WTC11 (cell line): ENCODE results near the gene DBX1. TPM values are rescaled to one million over a fixed set of nuclear protein-coding genes. Genes with fewer than 3 reads are reported as not detected.

Experiments used
- ATAC-seq: fragments of 200-7000 bp; cut with Tn5 transposase; 2 replicates; pipeline ENCODE4 v1.10.0; 2021; ENCODE audit warnings: mild to moderate bottlenecking, moderate library complexity
- CTCF ChIA-PET: fragments of 300-600 bp; sonication (Branson Sonifier 250); formaldehyde crosslinking; loops from one replicate; lab custom pipeline; 2021; ENCODE audit warnings: antibody characterized with exemption; lab: Charles Lee
- POLR2A ChIA-PET: fragments of 350-600 bp; sonication (Branson Sonifier 250); formaldehyde crosslinking; loops from one replicate; lab custom pipeline; 2021; ENCODE audit warnings: antibody characterized with exemption; lab: Charles Lee
- DNase-seq: peaks from one replicate; pipeline ENCODE4 v3.0.0; 2021; ENCODE audit warnings: low spot score
- H3K27ac Mint-ChIP-seq: 2 replicates; pipeline ENCODE4 v1.8.0; 2021; ENCODE audit warnings: mixed read lengths
- H3K27me3 Mint-ChIP-seq: 2 replicates; pipeline ENCODE4 v1.8.0; 2021; ENCODE audit warnings: low read depth, mild to moderate bottlenecking, moderate library complexity, mixed read lengths
- H3K36me3 Mint-ChIP-seq: 2 replicates; pipeline ENCODE4 v1.8.0; 2021; ENCODE audit warnings: mixed read lengths
- H3K4me1 Mint-ChIP-seq: 2 replicates; pipeline ENCODE4 v1.8.0; 2022; ENCODE audit warnings: mixed read lengths
- H3K4me3 Mint-ChIP-seq: 2 replicates; pipeline ENCODE4 v1.8.0; 2021; ENCODE audit warnings: mild to moderate bottlenecking, moderate library complexity, mixed read lengths
- H3K9me3 Mint-ChIP-seq: 2 replicates; pipeline ENCODE4 v1.8.0; 2021; ENCODE audit warnings: mixed read lengths
- ATF1 ChIP-seq: sonication (generic); formaldehyde crosslinking; IDR thresholded peaks from 2 replicates; pipeline ENCODE4 v1.8.1; 2023; ENCODE audit warnings: mild to moderate bottlenecking, moderate library complexity, missing genetic modification reagents
- E2F4 ChIP-seq: sonication (generic); formaldehyde crosslinking; IDR thresholded peaks from 2 replicates; pipeline ENCODE4 v1.8.1; 2022; ENCODE audit warnings: low read depth, mild to moderate bottlenecking, moderate library complexity, missing genetic modification reagents, borderline replicate concordance
- EMX1 ChIP-seq: fragments of 250-450 bp; sonication (Bioruptor Pico); IDR thresholded peaks from 2 replicates; pipeline ENCODE4 v1.8.0; 2021; ENCODE audit warnings: mild to moderate bottlenecking
- ESRRA ChIP-seq: sonication (generic); formaldehyde crosslinking; IDR thresholded peaks from 2 replicates; pipeline ENCODE4 v1.8.1; 2022; ENCODE audit warnings: mild to moderate bottlenecking, missing genetic modification reagents, borderline replicate concordance
- FOXK1 ChIP-seq: sonication (generic); formaldehyde crosslinking; IDR thresholded peaks from 2 replicates; pipeline ENCODE4 v1.8.0; 2022; ENCODE audit warnings: mild to moderate bottlenecking, moderate library complexity, missing genetic modification reagents
- FOXP1 ChIP-seq: sonication (generic); formaldehyde crosslinking; IDR thresholded peaks from 2 replicates; pipeline ENCODE4 v1.8.0; 2022; ENCODE audit warnings: missing genetic modification reagents, mild to moderate bottlenecking, moderate library complexity, borderline replicate concordance
- GTF2I ChIP-seq: fragments of 250-450 bp; sonication (Bioruptor Pico); conservative IDR thresholded peaks from 2 replicates; pipeline ENCODE4 v1.4.0; 2021; ENCODE audit warnings: mild to moderate bottlenecking
- MYBL2 ChIP-seq: sonication (generic); formaldehyde crosslinking; IDR thresholded peaks from 2 replicates; pipeline ENCODE4 v1.8.1; 2023; ENCODE audit warnings: mild to moderate bottlenecking, moderate library complexity, missing genetic modification reagents
- NFATC4 ChIP-seq: fragments of 250-450 bp; sonication (Bioruptor Pico); IDR thresholded peaks from 2 replicates; pipeline ENCODE4 v1.9.0; 2021; ENCODE audit warnings: mild to moderate bottlenecking
- NFYB ChIP-seq: sonication (generic); formaldehyde crosslinking; conservative IDR thresholded peaks from 2 replicates; pipeline ENCODE4 v1.8.0; 2022; ENCODE audit warnings: low read depth, missing genetic modification reagents
- OVOL2 ChIP-seq: fragments of 250-450 bp; sonication (Bioruptor Pico); IDR thresholded peaks from 2 replicates; pipeline ENCODE4 v1.9.0; 2021; ENCODE audit warnings: mild to moderate bottlenecking, borderline replicate concordance
- RELA ChIP-seq: sonication (generic); formaldehyde crosslinking; IDR thresholded peaks from 2 replicates; pipeline ENCODE4 v1.8.1; 2022; ENCODE audit warnings: missing genetic modification reagents, mild to moderate bottlenecking, borderline replicate concordance
- SMAD3 ChIP-seq: sonication (generic); formaldehyde crosslinking; IDR thresholded peaks from 2 replicates; pipeline ENCODE4 v1.8.0; 2022; ENCODE audit warnings: missing genetic modification reagents, mild to moderate bottlenecking, borderline replicate concordance
- STAT6 ChIP-seq: sonication (generic); formaldehyde crosslinking; conservative IDR thresholded peaks from 2 replicates; pipeline ENCODE4 v1.8.1; 2023; ENCODE audit warnings: mild to moderate bottlenecking, low read depth, missing genetic modification reagents, moderate library complexity
- ZNF121 ChIP-seq: sonication (generic); formaldehyde crosslinking; IDR thresholded peaks from 2 replicates; pipeline ENCODE4 v1.8.0; 2023; ENCODE audit warnings: missing genetic modification reagents
- ZNF232 ChIP-seq: sonication (generic); formaldehyde crosslinking; IDR thresholded peaks from 2 replicates; pipeline ENCODE4 v1.8.0; 2022; ENCODE audit warnings: mild to moderate bottlenecking, missing genetic modification reagents
- total RNA-seq: library from RNA; stranded (reverse); gene quantifications from 3 replicates; pipeline ENCODE4 v1.2.3, GENCODE V29; 2021
- TF ChIP-seq, protein P1 (sequence below): sonication (generic); formaldehyde crosslinking; IDR thresholded peaks from 2 replicates; pipeline ENCODE4 v1.8.0; 2023; ENCODE audit warnings: mild to moderate bottlenecking, missing genetic modification reagents
- TF ChIP-seq, protein P2 (sequence below): sonication (generic); formaldehyde crosslinking; IDR thresholded peaks from 2 replicates; pipeline ENCODE4 v1.8.1; 2023; ENCODE audit warnings: mild to moderate bottlenecking, moderate library complexity, missing genetic modification reagents
- TF ChIP-seq, protein P3 (sequence below): sonication (generic); formaldehyde crosslinking; IDR thresholded peaks from 2 replicates; pipeline ENCODE4 v1.8.0; 2023; ENCODE audit warnings: missing genetic modification reagents
- TF ChIP-seq, protein P4 (sequence below): sonication (generic); formaldehyde crosslinking; IDR thresholded peaks from 2 replicates; pipeline ENCODE4 v1.8.1; 2023; ENCODE audit warnings: mild to moderate bottlenecking, missing genetic modification reagents

The DBX1 gene
- total RNA-seq, 1 experiment from 2014 or later, result 0.24 TPM

- TF ChIP-seq, protein P1, sequence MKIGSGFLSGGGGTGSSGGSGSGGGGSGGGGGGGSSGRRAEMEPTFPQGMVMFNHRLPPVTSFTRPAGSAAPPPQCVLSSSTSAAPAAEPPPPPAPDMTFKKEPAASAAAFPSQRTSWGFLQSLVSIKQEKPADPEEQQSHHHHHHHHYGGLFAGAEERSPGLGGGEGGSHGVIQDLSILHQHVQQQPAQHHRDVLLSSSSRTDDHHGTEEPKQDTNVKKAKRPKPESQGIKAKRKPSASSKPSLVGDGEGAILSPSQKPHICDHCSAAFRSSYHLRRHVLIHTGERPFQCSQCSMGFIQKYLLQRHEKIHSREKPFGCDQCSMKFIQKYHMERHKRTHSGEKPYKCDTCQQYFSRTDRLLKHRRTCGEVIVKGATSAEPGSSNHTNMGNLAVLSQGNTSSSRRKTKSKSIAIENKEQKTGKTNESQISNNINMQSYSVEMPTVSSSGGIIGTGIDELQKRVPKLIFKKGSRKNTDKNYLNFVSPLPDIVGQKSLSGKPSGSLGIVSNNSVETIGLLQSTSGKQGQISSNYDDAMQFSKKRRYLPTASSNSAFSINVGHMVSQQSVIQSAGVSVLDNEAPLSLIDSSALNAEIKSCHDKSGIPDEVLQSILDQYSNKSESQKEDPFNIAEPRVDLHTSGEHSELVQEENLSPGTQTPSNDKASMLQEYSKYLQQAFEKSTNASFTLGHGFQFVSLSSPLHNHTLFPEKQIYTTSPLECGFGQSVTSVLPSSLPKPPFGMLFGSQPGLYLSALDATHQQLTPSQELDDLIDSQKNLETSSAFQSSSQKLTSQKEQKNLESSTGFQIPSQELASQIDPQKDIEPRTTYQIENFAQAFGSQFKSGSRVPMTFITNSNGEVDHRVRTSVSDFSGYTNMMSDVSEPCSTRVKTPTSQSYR, result no peak
- no peak for TF ChIP-seq STAT6 (CRISPR knock-in tag)
- TF ChIP-seq ZNF232, result no peak
These were observed 43.0 kb downstream of the DBX1 start (continued) for GRCh38 chr11:20117291-20117690.

DNA sequence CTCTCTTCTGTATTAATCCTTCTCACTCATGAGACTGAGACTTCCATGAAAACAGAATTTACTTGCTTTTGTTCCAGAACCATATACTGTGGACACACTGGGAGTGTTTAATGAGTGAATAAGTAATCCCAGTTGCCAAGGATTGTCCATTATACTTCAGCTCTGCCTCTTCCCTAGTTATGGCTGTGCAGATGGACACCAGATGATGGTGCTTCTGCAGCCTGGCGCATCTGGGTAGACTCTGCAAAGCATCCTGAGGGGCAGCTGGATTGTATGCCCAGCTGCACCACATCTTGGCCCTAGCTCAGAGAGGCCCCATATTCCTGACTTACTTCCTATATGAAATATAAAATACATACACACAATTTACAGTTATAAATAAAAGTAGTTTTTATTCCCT is 43.5 kb downstream of the DBX1 start:
- Mint-ChIP-seq H3K4me3 (no peak overlapping the region), H3K27ac (no peak overlapping the region), H3K4me1 (no peaks in the 10 kb centered on the region; the same call in 1 of the 2 replicates), H3K27me3 (no peaks in the 10 kb centered on the region), H3K9me3 (no peaks in the 10 kb centered on the region)
- CTCF ChIA-PET, result interaction anchor here (1.1 kb wide), 1 partner anchor 16 kb away, joined by 3 read pairs; no protein-coding TSS in a partner anchor
- POLR2A ChIA-PET, result no interaction called here
- no peak for DNase-seq
- TF ChIP-seq FOXK1 (CRISPR knock-in tag) (no peak), EMX1 (CRISPR knock-in tag) (no peak), RELA (CRISPR knock-in tag) (no peak), OVOL2 (no peak), GTF2I (no peak), ATF1 (no peak), ESRRA (CRISPR knock-in tag) (no peak), SMAD3 (CRISPR knock-in tag) (no peak), NFYB (CRISPR knock-in tag) (no peak), MYBL2 (CRISPR knock-in tag) (no peak), FOXP1 (CRISPR knock-in tag) (no peak), ZNF121 (CRISPR knock-in tag) (no peak), NFATC4 (CRISPR knock-in tag) (no peak)
- TF ChIP-seq, protein P2, sequence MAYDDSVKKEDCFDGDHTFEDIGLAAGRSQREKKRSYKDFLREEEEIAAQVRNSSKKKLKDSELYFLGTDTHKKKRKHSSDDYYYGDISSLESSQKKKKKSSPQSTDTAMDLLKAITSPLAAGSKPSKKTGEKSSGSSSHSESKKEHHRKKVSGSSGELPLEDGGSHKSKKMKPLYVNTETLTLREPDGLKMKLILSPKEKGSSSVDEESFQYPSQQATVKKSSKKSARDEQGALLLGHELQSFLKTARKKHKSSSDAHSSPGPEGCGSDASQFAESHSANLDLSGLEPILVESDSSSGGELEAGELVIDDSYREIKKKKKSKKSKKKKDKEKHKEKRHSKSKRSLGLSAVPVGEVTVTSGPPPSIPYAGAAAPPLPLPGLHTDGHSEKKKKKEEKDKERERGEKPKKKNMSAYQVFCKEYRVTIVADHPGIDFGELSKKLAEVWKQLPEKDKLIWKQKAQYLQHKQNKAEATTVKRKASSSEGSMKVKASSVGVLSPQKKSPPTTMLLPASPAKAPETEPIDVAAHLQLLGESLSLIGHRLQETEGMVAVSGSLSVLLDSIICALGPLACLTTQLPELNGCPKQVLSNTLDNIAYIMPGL (CRISPR knock-in tag), result no peak
- TF ChIP-seq, protein P3, sequence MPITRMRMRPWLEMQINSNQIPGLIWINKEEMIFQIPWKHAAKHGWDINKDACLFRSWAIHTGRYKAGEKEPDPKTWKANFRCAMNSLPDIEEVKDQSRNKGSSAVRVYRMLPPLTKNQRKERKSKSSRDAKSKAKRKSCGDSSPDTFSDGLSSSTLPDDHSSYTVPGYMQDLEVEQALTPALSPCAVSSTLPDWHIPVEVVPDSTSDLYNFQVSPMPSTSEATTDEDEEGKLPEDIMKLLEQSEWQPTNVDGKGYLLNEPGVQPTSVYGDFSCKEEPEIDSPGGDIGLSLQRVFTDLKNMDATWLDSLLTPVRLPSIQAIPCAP (CRISPR knock-in tag), result no peak
- TF ChIP-seq, all 79 proteins: peak for 0
- ATAC-seq, result no peak
- H3K36me3 Mint-ChIP-seq, result peaks cover 48% of the 10 kb centered on the region

GRCh38 chr11:20114588-20114987 is 45.7 kb downstream of the DBX1 start:
- DNase-seq (no peak), ATAC-seq (no peak)
- H3K4me3 Mint-ChIP-seq, result no peak overlapping the region
- H3K9me3 Mint-ChIP-seq, result no peaks in the 10 kb centered on the region
- peaks cover 44% of the 10 kb centered on the region for H3K36me3 Mint-ChIP-seq
- CTCF ChIA-PET, result interaction anchor here (0.9 kb wide), 1 partner anchor 18 kb away, joined by 3 read pairs; no protein-coding TSS in a partner anchor
- no peak overlapping the region for H3K27ac Mint-ChIP-seq
- POLR2A ChIA-PET, result no interaction called here
- H3K4me1 Mint-ChIP-seq, result no peaks in the 10 kb centered on the region; the same call in 1 of the 2 replicates
- H3K27me3 Mint-ChIP-seq, result no peaks in the 10 kb centered on the region
- TF ChIP-seq E2F4 (CRISPR knock-in tag), result no peak
- TF ChIP-seq, protein P4, sequence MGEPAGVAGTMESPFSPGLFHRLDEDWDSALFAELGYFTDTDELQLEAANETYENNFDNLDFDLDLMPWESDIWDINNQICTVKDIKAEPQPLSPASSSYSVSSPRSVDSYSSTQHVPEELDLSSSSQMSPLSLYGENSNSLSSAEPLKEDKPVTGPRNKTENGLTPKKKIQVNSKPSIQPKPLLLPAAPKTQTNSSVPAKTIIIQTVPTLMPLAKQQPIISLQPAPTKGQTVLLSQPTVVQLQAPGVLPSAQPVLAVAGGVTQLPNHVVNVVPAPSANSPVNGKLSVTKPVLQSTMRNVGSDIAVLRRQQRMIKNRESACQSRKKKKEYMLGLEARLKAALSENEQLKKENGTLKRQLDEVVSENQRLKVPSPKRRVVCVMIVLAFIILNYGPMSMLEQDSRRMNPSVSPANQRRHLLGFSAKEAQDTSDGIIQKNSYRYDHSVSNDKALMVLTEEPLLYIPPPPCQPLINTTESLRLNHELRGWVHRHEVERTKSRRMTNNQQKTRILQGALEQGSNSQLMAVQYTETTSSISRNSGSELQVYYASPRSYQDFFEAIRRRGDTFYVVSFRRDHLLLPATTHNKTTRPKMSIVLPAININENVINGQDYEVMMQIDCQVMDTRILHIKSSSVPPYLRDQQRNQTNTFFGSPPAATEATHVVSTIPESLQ (CRISPR knock-in tag), result no peak
